ENCODE data around the gene PITPNM1. TPM values are rescaled to one million over a fixed set of nuclear protein-coding genes. Genes with fewer than 3 reads are reported as not detected.
"Not testable (repeated sequence)": the region's sequence is repeated elsewhere in the genome, so short reads cannot be mapped to it uniquely, and the experiment has no call there.

Gene PITPNM1
- 10 to 100 TPM in 1 of 4 donors, 1 to 10 TPM in 3; 4.0 to 12.2 (median 7.7) TPM for total RNA-seq

DNA sequence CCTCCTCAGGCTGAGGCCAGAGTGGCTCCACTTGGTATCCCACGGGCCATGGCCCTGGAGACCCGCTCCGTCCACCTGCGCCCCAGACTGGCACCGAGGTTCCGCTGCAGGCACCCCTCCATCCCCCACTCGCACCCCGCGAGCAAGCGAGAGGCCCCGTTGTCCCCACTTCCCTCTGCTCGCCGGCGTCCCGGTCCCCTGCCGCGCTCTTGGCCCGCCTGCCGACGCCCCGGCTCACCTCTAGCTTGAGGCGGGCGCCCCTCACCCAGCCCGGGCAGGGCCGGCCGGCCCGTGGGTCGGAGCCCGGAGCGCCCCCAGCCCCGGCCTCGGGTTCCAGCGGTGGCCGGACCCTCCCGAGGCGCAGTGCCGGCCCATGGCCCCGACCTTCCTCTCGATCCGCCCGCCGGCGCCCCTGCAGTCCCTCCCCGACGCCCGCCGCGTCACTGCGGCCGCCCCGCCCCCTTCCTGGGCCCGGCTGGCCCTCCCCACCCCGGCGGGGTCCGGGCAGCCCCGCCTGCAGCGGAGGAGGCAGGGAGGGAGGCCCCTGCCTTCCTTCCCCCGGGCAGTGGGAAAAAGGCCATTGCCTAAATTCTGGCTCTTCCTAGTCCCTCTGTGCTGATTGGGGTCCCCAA lies at the start of gene PITPNM1:
PITPNM1 (minus strand) TSS at position 414 of the 632 bp plus-strand sequence. CDS start 1,183 bp downstream, outside the sequence.
- in situ Hi-C loops (cut with MboI; ENCODE audit: low sequenced_read_pairs in 4 of 4), result loop anchor here in 3 of 4 donors (10.0 kb wide), 1 partner anchor 110 kb away; the partner anchor contains the start of gene RAD9A (in 3 of the 3)
- ATAC-seq, result peak in 1 of 2 donors; percentile 4

GRCh38 chr11:67551697-67552096 lies 46.5 kb upstream of the PITPNM1 start:
- H3K27ac ChIP-seq; H3K36me3 ChIP-seq; ATAC-seq; H3K27me3 ChIP-seq; intact Hi-C loops (cut with DNase I; ENCODE audit: low total_unique reads); H3K4me1 ChIP-seq; in situ Hi-C loops (cut with MboI; ENCODE audit: low sequenced_read_pairs in 4 of 4); H3K4me3 ChIP-seq; DNase-seq; H3K9me3 ChIP-seq: not testable (repeated sequence)

More for the DNA sequence above, at the start of gene PITPNM1:
- intact Hi-C loops (cut with DNase I; ENCODE audit: low total_unique reads), result no loop called here
- Histone ChIP-seq H3K4me1 (peaks cover 26 to 35% of the 10 kb centered on the region in 2 donors), H3K9me3 (no peaks in the 10 kb centered on the region), H3K4me3 (peak within 1 kb of the TSS; percentile 56 to 66 (median 63)), H3K36me3 (peaks cover 0 to 4% of the 10 kb centered on the region in 2 donors), H3K27ac (peak within 1 kb of the TSS; percentile 94 to 99 (median 96)), H3K27me3 (peaks cover 0 to 13% (median 0%) of the 10 kb centered on the region in 3 donors)
- TF ChIP-seq POLR2A (IDR thresholded peaks at IDR 0.05), result peak; percentile 49 to 59
- TF ChIP-seq, protein P1, sequence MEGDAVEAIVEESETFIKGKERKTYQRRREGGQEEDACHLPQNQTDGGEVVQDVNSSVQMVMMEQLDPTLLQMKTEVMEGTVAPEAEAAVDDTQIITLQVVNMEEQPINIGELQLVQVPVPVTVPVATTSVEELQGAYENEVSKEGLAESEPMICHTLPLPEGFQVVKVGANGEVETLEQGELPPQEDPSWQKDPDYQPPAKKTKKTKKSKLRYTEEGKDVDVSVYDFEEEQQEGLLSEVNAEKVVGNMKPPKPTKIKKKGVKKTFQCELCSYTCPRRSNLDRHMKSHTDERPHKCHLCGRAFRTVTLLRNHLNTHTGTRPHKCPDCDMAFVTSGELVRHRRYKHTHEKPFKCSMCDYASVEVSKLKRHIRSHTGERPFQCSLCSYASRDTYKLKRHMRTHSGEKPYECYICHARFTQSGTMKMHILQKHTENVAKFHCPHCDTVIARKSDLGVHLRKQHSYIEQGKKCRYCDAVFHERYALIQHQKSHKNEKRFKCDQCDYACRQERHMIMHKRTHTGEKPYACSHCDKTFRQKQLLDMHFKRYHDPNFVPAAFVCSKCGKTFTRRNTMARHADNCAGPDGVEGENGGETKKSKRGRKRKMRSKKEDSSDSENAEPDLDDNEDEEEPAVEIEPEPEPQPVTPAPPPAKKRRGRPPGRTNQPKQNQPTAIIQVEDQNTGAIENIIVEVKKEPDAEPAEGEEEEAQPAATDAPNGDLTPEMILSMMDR (IDR thresholded peaks at IDR 0.05 in 4 of 5, conservative IDR thresholded peaks at IDR 0.05 in 1 of 5), result no peak
- DNase-seq, result peak in 1 of 2 donors; percentile 39

DNA sequence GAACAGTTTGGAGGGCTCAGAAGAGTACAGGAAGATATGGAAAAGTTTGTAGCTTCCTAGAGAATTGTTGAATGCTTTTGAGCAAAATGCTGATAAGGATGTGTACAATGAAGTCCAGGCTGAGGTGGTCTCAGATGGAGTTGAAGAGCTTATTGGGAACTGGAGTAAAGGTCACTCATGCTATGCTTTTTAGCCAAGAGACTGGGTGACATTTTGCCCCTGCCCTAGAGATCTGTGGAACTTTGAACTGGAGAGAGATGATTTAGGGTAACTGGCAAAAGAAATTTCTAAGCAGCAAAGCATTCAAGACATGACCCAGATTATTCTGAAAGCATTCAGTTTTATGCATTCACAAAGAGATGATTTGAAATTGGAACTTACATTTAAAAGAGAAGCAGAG lies 46.0 kb upstream of the PITPNM1 start:
- in situ Hi-C loops (cut with MboI; ENCODE audit: low sequenced_read_pairs in 4 of 4) (no loop called here), intact Hi-C loops (cut with DNase I; ENCODE audit: low total_unique reads) (no loop called here)
- no peak for ATAC-seq
- H3K9me3 ChIP-seq, result no peaks in the 10 kb centered on the region
- no peaks in the 10 kb centered on the region for H3K27me3 ChIP-seq
- no peaks in the 10 kb centered on the region for H3K4me1 ChIP-seq
- no peak overlapping the region for H3K27ac ChIP-seq
- no peak for DNase-seq
- H3K36me3 ChIP-seq, result no peaks in the 10 kb centered on the region
- TF ChIP-seq, protein P1 (IDR thresholded peaks at IDR 0.05 in 4 of 5, conservative IDR thresholded peaks at IDR 0.05 in 1 of 5), result no peak
- no peak overlapping the region for H3K4me3 ChIP-seq

- Histone ChIP-seq H3K4me3 (no peak overlapping the region), H3K36me3 (no peaks in the 10 kb centered on the region), H3K4me1 (peaks cover 4 to 8% of the 10 kb centered on the region in 2 donors), H3K27me3 (no peaks in the 10 kb centered on the region), H3K27ac (no peak overlapping the region), H3K9me3 (no peaks in the 10 kb centered on the region)
- DNase-seq (no peak), ATAC-seq (no peak)
- intact Hi-C loops (cut with DNase I; ENCODE audit: low total_unique reads), result no loop called here
- no peak for TF ChIP-seq POLR2A (IDR thresholded peaks at IDR 0.05)
- in situ Hi-C loops (cut with MboI; ENCODE audit: low sequenced_read_pairs in 4 of 4), result no loop called here
These were observed 43.5 kb upstream of the PITPNM1 start for GRCh38 chr11:67548555-67549110.

DNA sequence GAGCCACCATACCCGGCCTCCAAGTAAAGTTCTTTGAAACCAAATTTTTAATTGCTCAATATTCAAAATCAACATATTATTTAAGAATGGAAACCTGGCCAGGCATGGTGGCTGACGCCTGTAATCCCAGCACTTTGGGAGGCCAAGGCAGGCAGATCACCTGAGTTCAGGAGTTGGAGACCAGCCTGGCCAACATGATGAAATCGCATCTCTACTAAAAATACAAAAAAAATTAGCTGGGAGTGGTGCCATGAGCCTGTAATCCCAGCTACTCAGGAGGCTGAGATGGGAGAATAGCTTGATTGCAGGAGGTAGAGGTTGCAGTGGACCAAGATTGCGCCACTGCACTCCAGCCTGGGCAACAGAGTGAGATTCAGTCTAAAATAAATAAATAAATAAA lies 42.9 kb upstream of the PITPNM1 start:
- H3K4me3 ChIP-seq; H3K4me1 ChIP-seq; H3K27ac ChIP-seq; H3K9me3 ChIP-seq; intact Hi-C loops (cut with DNase I; ENCODE audit: low total_unique reads); in situ Hi-C loops (cut with MboI; ENCODE audit: low sequenced_read_pairs in 4 of 4); DNase-seq; ATAC-seq; H3K27me3 ChIP-seq; H3K36me3 ChIP-seq: not testable (repeated sequence)

- Histone ChIP-seq H3K36me3 (no peaks in the 10 kb centered on the region), H3K27me3 (no peaks in the 10 kb centered on the region), H3K27ac (peak overlapping the region; percentile 48 to 62 (median 57)), H3K4me1 (peaks cover 4 to 8% of the 10 kb centered on the region in 2 donors), H3K9me3 (no peaks in the 10 kb centered on the region), H3K4me3 (no peak overlapping the region)
- ATAC-seq (no peak), DNase-seq (no peak)
- TF ChIP-seq POLR2A (IDR thresholded peaks at IDR 0.05), result no peak
- TF ChIP-seq, protein P1 (IDR thresholded peaks at IDR 0.05 in 4 of 5, conservative IDR thresholded peaks at IDR 0.05 in 1 of 5), result no peak
- intact Hi-C loops (cut with DNase I; ENCODE audit: low total_unique reads) (no loop called here), in situ Hi-C loops (cut with MboI; ENCODE audit: low sequenced_read_pairs in 4 of 4) (no loop called here)
These were observed 40.1 kb upstream of the PITPNM1 start for GRCh38 chr11:67545280-67545679.
